MM.1S (cell line): Measurements from ENCODE around the gene GHRL.

Source experiments
- DNase-seq: peaks from one replicate; pipeline ENCODE4 v3.0.0-alpha.2; 2015
- H2AFZ ChIP-seq: fragments of 300-600 bp; sonication (generic); 2 replicates; pipeline ENCODE4 v1.6.0; 2016; ENCODE audit warnings: antibody characterized with exemption, low read length
- H3F3A ChIP-seq: fragments of 300-600 bp; sonication (generic); 2 replicates; pipeline ENCODE4 v1.6.1; 2016; ENCODE audit warnings: mild to moderate bottlenecking, antibody characterized with exemption, low read length, moderate library complexity, mixed read lengths; ENCODE audit not compliant: insufficient read depth
- H3K27ac ChIP-seq: fragments of 300-600 bp; sonication (generic); 2 replicates; pipeline ENCODE4 v1.5.1; 2016; ENCODE audit warnings: mild to moderate bottlenecking, low read length
- H3K27me3 ChIP-seq: fragments of 300-600 bp; sonication (generic); replicated peaks from 2 replicates; pipeline ENCODE4 v1.6.0; 2016; ENCODE audit warnings: low read length; ENCODE audit not compliant: insufficient read depth
- H3K36me3 ChIP-seq: fragments of 300-600 bp; sonication (generic); replicated peaks from 2 replicates; pipeline ENCODE4 v1.6.1; 2016; ENCODE audit warnings: mild to moderate bottlenecking, low read length, mixed read lengths; ENCODE audit not compliant: insufficient read depth
- H3K4me1 ChIP-seq: fragments of 300-600 bp; sonication (generic); 2 replicates; pipeline ENCODE4 v1.6.1; 2016; ENCODE audit warnings: low read length, mixed read lengths
- H3K4me2 ChIP-seq: fragments of 300-600 bp; sonication (generic); 2 replicates; pipeline ENCODE4 v1.6.0; 2016; ENCODE audit warnings: low read depth, low read length
- H3K4me3 ChIP-seq: fragments of 300-600 bp; sonication (generic); 2 replicates; pipeline ENCODE4 v1.5.1; 2016; ENCODE audit warnings: low read length, mixed read lengths
- H3K79me2 ChIP-seq: fragments of 300-600 bp; sonication (generic); 2 replicates; pipeline ENCODE4 v1.6.1; 2016; ENCODE audit warnings: mixed run types, low read length, mixed read lengths
- H3K9ac ChIP-seq: fragments of 300-600 bp; sonication (generic); 2 replicates; pipeline ENCODE4 v1.6.1; 2016; ENCODE audit warnings: low read length, mixed read lengths
- H3K9me2 ChIP-seq: fragments of 300-600 bp; sonication (generic); replicated peaks from 2 replicates; pipeline ENCODE4 v1.6.1; 2016; ENCODE audit warnings: mild to moderate bottlenecking, low read length, mixed read lengths; ENCODE audit not compliant: insufficient read depth
- H3K9me3 ChIP-seq: fragments of 300-600 bp; sonication (generic); replicated peaks from 2 replicates; pipeline ENCODE4 v1.6.1; 2016; ENCODE audit warnings: mild to moderate bottlenecking, low read length, mixed read lengths; ENCODE audit not compliant: insufficient read depth
- H4K20me1 ChIP-seq: fragments of 300-600 bp; sonication (generic); 2 replicates; pipeline ENCODE4 v1.6.1; 2016; ENCODE audit warnings: mild to moderate bottlenecking, low read length, moderate library complexity, mixed read lengths; ENCODE audit not compliant: insufficient read depth
- EZH2 ChIP-seq: fragments of 300-600 bp; sonication (generic); optimal IDR thresholded peaks from 2 replicates; pipeline ENCODE3; 2017; ENCODE audit warnings: low read depth, mild to moderate bottlenecking, antibody characterized with exemption, low read length, mixed read lengths
- EZH2phosphoT487 ChIP-seq: fragments of 300-600 bp; sonication (generic); IDR thresholded peaks from 2 replicates; pipeline ENCODE4 v1.6.1; 2018; ENCODE audit warnings: antibody characterized with exemption, low read length
- TF ChIP-seq, protein P1 (sequence below): fragments of 300-600 bp; sonication (generic); IDR thresholded peaks from 2 replicates; pipeline ENCODE4 v1.5.1; 2016; ENCODE audit warnings: antibody characterized with exemption, low read length, mixed read lengths

GHRL gene

GRCh38 chr3:10340046-10340445 lies 47.3 kb upstream of the GHRL start:
- no peaks in the 10 kb centered on the region for H3K79me2 ChIP-seq
- no peaks in the 10 kb centered on the region for H3K36me3 ChIP-seq
- no peaks in the 10 kb centered on the region; the same call in 1 of the 2 replicates for H3K4me1 ChIP-seq
- no peak overlapping the region for H3K4me3 ChIP-seq
- H3K4me2 ChIP-seq = no peak overlapping the region
- no peaks in the 10 kb centered on the region for H3K9me2 ChIP-seq
- no peaks in the 10 kb centered on the region for H4K20me1 ChIP-seq
- H3K27ac ChIP-seq = no peak overlapping the region
- TF ChIP-seq, protein P1, sequence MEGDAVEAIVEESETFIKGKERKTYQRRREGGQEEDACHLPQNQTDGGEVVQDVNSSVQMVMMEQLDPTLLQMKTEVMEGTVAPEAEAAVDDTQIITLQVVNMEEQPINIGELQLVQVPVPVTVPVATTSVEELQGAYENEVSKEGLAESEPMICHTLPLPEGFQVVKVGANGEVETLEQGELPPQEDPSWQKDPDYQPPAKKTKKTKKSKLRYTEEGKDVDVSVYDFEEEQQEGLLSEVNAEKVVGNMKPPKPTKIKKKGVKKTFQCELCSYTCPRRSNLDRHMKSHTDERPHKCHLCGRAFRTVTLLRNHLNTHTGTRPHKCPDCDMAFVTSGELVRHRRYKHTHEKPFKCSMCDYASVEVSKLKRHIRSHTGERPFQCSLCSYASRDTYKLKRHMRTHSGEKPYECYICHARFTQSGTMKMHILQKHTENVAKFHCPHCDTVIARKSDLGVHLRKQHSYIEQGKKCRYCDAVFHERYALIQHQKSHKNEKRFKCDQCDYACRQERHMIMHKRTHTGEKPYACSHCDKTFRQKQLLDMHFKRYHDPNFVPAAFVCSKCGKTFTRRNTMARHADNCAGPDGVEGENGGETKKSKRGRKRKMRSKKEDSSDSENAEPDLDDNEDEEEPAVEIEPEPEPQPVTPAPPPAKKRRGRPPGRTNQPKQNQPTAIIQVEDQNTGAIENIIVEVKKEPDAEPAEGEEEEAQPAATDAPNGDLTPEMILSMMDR = no peak
- no peak for TF ChIP-seq EZH2phosphoT487
- TF ChIP-seq EZH2 = no peak
- H3F3A ChIP-seq = no peaks in the 10 kb centered on the region
- no peak overlapping the region for H3K9ac ChIP-seq
- H3K9me3 ChIP-seq = no peaks in the 10 kb centered on the region
- no peak for DNase-seq
- H3K27me3 ChIP-seq = peaks cover 18% of the 10 kb centered on the region
- H2AFZ ChIP-seq = no peak overlapping the region

- H3K79me2 ChIP-seq = no peaks in the 10 kb centered on the region
- H3K27ac ChIP-seq = no peak overlapping the region
- no peaks in the 10 kb centered on the region for H3F3A ChIP-seq
- DNase-seq = no peak
- H4K20me1 ChIP-seq = no peaks in the 10 kb centered on the region
- TF ChIP-seq EZH2phosphoT487 = no peak
- TF ChIP-seq, protein P1 = no peak
- TF ChIP-seq EZH2 = no peak
- H3K9me3 ChIP-seq = no peaks in the 10 kb centered on the region
- H3K36me3 ChIP-seq = no peaks in the 10 kb centered on the region
- no peak overlapping the region for H3K9ac ChIP-seq
- H3K4me2 ChIP-seq = no peak overlapping the region
- H2AFZ ChIP-seq = no peak overlapping the region
- peaks cover 18% of the 10 kb centered on the region for H3K27me3 ChIP-seq
- no peak overlapping the region for H3K4me3 ChIP-seq
- H3K4me1 ChIP-seq = no peaks in the 10 kb centered on the region; the same call in 1 of the 2 replicates
- no peaks in the 10 kb centered on the region for H3K9me2 ChIP-seq
These were observed 46.7 kb upstream of the GHRL start for GRCh38 chr3:10339376-10339955.

DNA sequence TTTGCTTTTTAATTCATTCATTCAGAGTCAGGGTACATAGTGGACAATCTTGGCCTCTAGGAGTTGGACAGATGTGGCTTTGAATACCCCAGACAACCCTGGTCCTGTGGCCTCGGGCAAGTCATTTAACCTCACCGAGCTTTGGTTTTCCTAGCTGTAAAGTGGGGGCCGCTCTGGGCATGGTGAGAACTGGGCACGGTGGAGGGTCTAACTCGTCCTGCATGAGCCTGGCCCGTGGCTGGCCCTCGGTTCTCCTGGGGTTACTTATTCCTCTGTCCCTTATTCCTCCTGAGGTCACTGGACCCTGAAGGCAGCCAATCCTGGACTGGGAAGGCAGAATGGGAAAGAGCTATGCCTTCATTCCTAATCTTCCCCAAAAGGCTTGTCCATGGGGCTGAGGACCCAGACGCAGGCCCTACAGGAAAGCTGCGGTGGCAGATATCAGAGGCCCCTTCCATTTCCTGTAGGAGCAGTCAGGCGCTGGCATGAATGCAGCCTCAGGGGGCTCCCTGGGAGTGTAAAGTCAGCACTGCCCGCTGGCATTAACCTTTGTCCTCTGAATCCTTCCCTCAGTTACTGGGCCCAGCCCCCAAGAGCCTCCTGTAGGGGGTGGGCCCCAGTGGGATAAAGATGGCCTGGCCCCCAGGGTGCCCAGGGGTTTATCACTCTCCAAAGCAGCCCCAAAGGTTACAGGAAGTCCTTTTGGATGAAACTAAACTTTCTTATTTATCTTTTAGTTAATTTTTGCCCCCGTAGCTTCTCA lies 46.0 kb upstream of the GHRL start:
- H3K4me2 ChIP-seq = no peak overlapping the region
- H3F3A ChIP-seq = no peaks in the 10 kb centered on the region
- H3K9me3 ChIP-seq = no peaks in the 10 kb centered on the region
- no peaks in the 10 kb centered on the region for H4K20me1 ChIP-seq
- no peak overlapping the region for H2AFZ ChIP-seq
- H3K4me3 ChIP-seq = no peak overlapping the region
- H3K27me3 ChIP-seq = peaks cover 18% of the 10 kb centered on the region
- DNase-seq = no peak
- H3K4me1 ChIP-seq = no peaks in the 10 kb centered on the region; the same call in 1 of the 2 replicates
- no peaks in the 10 kb centered on the region for H3K36me3 ChIP-seq
- no peaks in the 10 kb centered on the region for H3K79me2 ChIP-seq
- no peak overlapping the region for H3K27ac ChIP-seq
- TF ChIP-seq EZH2 (no peak), EZH2phosphoT487 (no peak)
- TF ChIP-seq, protein P1 = no peak
- no peaks in the 10 kb centered on the region for H3K9me2 ChIP-seq
- no peak overlapping the region for H3K9ac ChIP-seq
